Skeletal muscle cell (primary cell): ENCODE measurements around the gene UGT2B7.

Source experiments
- DNase-seq: peaks from one replicate; pipeline ENCODE4 v3.0.0-alpha.2; 2010; ENCODE audit warnings: low read depth
- H3K4me3 ChIP-seq: 2 replicates; pipeline ENCODE4 v1.5.1; 2011; ENCODE audit warnings: low read depth, mild to moderate bottlenecking, control low read depth, low read length, moderate library complexity

UGT2B7 gene

DNA sequence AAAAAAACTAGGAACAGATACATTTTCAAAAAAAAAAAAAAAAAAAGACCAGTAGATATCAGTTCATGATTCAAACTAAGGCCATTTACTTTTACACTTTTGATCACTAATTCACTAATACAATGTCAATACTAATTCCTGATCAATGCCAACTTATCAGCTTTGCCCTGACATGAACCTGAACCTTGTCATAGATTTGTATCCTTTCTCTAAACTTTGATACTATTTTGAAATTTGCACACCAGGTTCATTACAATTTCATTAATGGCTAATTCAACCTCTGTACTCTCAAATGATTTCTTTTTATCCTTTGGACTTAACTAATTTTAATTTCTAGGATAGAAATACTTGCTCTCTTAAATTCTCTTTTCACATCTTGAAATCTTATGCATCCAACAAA lies 37.7 kb downstream of the UGT2B7 start:
- no peak for DNase-seq
- no peak overlapping the region for H3K4me3 ChIP-seq

DNA sequence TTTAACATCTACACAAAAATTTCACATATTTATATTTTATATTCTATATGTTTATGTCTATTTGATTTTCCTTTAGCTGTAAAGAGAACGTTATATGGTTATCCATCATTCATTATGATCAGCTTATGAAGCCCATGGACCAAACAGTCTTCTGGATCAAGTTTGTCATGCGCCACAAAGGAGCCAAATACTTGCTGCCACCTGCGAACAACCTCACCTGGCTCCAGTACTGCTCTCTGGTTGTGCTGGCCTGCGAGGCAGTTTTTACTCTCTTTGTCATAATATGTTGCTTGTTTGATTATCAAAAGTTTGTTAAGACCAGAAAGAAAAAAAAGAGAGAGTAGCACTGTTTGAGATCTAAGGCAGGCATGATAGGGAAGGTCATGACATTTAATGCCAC lies 38.2 kb downstream of the UGT2B7 start:
- no peak for DNase-seq
- no peak overlapping the region for H3K4me3 ChIP-seq

DNA sequence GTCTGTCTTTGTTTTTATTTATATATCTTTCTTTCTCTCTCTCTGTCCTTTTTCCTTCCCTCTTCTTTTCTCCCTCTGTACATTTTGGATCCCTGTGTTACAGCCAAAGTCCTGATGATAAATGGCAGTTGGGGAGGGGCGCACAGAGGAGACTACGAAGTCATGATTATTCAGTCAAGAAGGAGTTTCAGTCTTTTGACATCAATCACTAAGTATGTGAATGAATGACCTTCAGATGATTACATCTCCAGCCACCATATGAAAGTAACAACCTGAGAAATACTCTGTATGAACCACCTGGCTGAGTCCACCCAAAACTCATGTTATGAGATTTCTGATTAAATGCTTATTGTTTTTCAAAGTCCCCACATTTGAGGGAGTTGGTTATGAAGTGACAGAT lies 45.0 kb downstream of the UGT2B7 start:
- DNase-seq = no peak
- no peak overlapping the region for H3K4me3 ChIP-seq

DNA sequence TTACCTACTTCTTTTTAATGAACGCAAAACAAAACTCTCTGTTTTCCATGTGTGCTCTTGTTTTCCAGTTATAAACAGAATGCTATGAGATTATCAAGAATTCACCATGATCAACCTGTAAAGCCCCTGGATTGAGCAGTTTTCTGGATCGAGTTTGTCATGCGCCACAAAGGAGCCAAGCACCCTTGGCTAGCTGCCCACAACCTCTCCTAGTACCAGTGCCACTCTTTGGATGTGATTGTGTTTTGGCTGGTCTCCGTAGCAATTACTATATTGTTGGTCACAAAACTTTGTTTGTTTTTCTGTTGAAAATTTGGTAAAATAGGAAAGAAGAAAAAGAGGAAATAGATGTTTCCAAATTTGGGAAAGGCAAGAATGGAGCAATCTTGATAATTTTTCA lies 51.1 kb downstream of the UGT2B7 start:
- H3K4me3 ChIP-seq = no peak overlapping the region
- DNase-seq = no peak

DNA sequence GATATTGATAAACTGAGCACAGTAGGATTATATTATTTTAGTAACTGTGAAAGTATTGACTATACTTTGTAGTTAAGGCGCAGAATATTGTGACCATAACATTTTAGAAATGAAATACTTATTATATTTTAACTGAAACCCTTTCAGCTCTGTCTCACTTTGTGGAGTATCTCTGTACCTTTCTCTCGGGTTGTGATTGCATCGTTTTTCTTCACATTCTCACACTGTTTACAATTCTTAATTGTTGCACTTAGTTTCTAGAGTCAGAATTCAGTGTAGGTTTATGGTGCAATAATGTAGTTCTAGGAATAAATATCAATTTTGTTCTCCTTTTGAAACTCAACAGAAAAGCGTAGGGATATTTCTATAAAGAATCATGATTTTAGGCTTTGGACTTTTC lies 57.7 kb downstream of the UGT2B7 start:
- no peak overlapping the region for H3K4me3 ChIP-seq
- DNase-seq = no peak

DNA sequence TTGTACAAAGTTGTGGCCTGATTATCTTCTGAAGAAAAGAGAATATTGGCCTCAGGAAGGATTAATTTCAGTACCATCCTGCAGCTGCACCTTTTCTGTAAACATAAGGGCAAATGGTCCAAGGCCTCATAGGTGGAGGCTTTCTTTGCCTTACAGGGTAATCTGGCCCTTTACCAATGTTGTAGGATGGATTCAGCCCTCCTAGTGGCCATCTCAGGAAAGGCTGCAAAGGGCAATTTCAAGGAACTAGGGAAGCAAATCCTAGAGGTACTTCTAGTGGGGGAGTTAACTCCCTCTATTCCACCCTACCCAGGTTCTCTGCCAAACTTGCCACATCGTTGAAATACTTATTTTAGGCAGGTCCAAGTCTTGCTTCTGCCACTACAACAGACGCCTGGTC lies 60.6 kb downstream of the UGT2B7 start:
- no peak for DNase-seq

More for the DNA sequence above, 60.6 kb downstream of the UGT2B7 start:
- H3K4me3 ChIP-seq = no peak overlapping the region
